Mucosa of rectum (tissue), 2 donors: ENCODE results near the gene SEMA3D.

Experiments
- H3K27ac ChIP-seq, 2 donors: one replicate each; pipeline ENCODE4 v1.7.0; 2013; ENCODE audit warnings: inconsistent platforms in 2 of 2, low read depth in 2 of 2, low read length in 2 of 2
- H3K27me3 ChIP-seq, 2 donors: one replicate each; pipeline ENCODE4 v1.7.0; 2013; ENCODE audit warnings: low read length in 2 of 2; ENCODE audit not compliant: control insufficient read depth in 2 of 2, insufficient read depth in 2 of 2
- H3K36me3 ChIP-seq, 2 donors: one replicate each; pipeline ENCODE4 v1.7.0; 2013; ENCODE audit warnings: low read length in 2 of 2; ENCODE audit not compliant: control insufficient read depth in 2 of 2, insufficient read depth in 2 of 2
- H3K4me1 ChIP-seq, 2 donors: one replicate each; pipeline ENCODE4 v1.7.0; 2013; ENCODE audit warnings: low read length in 2 of 2, mild to moderate bottlenecking in 1 of 2; ENCODE audit not compliant: control insufficient read depth in 2 of 2, insufficient read depth in 2 of 2
- H3K4me3 ChIP-seq, 2 donors: one replicate each; pipeline ENCODE4 v1.7.0; 2013; ENCODE audit warnings: low read length in 2 of 2
- H3K9ac ChIP-seq, 2 donors: one replicate each; pipeline ENCODE4 v1.7.0; 2013; ENCODE audit warnings: low read length in 2 of 2, low read depth in 1 of 2, mild to moderate bottlenecking in 1 of 2
- H3K9me3 ChIP-seq, 2 donors: one replicate each; pipeline ENCODE4 v1.7.0; 2013; ENCODE audit warnings: low read length in 2 of 2; ENCODE audit not compliant: control insufficient read depth in 2 of 2
- donor health status: healthy.
- donor health status: Normal muscosa, but diverticular disease.

SEMA3D gene

DNA sequence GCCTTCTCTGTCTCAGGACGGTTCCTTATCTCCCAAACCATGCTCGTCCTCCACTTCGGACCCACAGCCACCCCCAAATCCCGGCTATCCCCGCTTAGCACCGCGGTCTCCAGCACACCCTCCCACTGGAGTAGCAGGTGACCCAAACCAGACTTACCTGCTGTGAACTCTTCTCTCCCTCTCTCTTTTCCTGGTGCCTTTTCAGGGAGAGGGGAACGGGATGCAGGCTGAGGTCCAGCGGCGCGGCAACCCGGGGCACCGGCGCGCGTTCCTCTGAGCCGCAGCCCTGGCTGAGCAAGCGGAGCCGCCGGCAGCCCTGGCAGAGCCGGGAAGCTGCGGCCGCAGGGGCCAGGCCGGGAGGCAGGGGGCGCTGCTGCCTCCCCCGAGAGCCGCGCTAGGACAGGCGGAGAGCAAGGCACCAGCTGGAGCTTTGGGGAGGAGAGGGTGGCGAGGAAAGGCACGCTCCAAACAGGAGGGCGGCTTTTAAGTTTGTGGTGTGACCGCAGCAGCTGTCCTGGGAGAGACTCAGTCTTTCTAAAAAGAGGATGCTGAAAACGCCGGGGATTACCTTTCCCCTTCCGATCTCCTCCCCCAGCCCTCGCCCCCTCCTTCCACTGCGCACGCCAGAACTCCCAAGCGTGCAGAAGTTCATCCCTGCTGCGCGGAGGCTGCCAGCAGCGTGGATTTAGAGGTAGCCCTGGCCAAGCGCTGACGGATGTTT lies at the start of gene SEMA3D:
SEMA3D (minus strand) TSS at position 536 of the 721 bp plus-strand sequence. CDS start 65,165 bp downstream, outside the sequence.
- peaks cover 4 to 8% of the 10 kb centered on the region in 2 donors for H3K27me3 ChIP-seq
- no peaks in the 10 kb centered on the region for H3K9me3 ChIP-seq
- H3K9ac ChIP-seq, result peak within 1 kb of the TSS; percentile 42 to 49
- peak within 1 kb of the TSS; percentile 64 to 71 for H3K4me3 ChIP-seq
- no peaks in the 10 kb centered on the region for H3K36me3 ChIP-seq
- H3K27ac ChIP-seq, result peak within 1 kb of the TSS; percentile 35 to 41
- H3K4me1 ChIP-seq, result no peaks in the 10 kb centered on the region

DNA sequence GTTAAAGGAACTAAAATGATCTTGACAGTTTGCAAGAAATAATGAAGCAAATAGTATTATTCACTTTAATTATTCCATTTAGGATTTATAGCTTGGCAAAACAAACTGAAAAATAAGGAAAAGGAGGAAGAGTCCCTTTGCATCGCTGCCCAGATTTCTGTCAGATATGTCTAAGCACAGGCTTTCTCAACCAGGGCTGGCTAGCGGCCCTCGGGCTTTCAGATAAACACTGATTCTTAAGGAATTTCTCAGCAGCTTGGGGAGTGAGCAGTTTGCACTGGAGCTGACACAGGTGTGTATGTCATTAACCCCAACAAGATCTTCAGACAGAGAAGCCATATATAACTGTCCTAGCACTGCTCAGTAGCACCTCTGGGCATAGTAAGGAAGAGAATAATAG lies 47.9 kb upstream of the SEMA3D start:
- Histone ChIP-seq H3K4me3 (no peak overlapping the region), H3K4me1 (no peaks in the 10 kb centered on the region), H3K36me3 (no peaks in the 10 kb centered on the region), H3K27me3 (no peaks in the 10 kb centered on the region), H3K9me3 (no peaks in the 10 kb centered on the region), H3K27ac (no peak overlapping the region), H3K9ac (no peak overlapping the region)

DNA sequence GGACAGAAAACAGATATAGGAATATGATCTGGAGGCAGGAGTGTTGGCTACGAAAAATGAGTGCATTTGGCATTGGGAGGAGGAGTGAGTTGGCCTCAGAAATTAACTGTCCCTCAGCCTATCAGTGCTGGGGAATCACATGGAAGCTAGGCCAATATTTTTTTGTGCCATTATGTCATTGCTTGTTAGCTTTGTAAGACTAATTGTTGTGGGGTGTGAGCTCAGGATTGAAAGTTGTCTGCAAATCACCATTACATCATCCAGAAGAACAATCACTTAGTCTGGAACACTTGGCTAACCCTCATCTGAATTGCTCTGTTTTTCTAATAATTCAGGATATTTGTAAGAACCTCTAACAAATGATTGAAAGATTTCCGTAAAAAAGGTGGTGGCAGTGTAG lies 45.2 kb upstream of the SEMA3D start:
- Histone ChIP-seq H3K9me3 (no peaks in the 10 kb centered on the region), H3K9ac (no peak overlapping the region), H3K27ac (no peak overlapping the region), H3K4me3 (no peak overlapping the region), H3K36me3 (no peaks in the 10 kb centered on the region), H3K4me1 (no peaks in the 10 kb centered on the region), H3K27me3 (no peaks in the 10 kb centered on the region)

DNA sequence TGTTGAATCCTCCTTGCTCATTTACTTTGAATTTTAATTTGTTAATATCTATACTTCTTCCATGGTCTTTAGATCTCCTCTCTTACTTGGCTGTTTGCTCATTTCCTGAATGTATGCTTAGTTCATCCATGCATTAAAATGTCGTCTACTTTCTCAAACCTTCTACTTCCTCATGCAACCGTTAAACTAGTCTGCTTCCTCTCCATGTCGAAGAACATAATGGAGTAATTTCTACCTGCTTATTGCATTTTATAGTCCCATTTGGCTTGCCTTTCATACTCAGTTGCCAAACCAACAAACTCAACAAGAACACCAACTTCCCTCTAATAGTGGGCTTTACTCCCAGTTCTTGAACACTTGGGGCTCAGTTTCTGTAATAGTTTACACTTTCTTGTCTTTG lies 43.8 kb upstream of the SEMA3D start:
- H3K4me3 ChIP-seq, result no peak overlapping the region
- no peaks in the 10 kb centered on the region for H3K36me3 ChIP-seq
- no peak overlapping the region for H3K9ac ChIP-seq
- no peaks in the 10 kb centered on the region for H3K4me1 ChIP-seq
- H3K27me3 ChIP-seq, result no peaks in the 10 kb centered on the region
- no peak overlapping the region for H3K27ac ChIP-seq
- no peaks in the 10 kb centered on the region for H3K9me3 ChIP-seq

DNA sequence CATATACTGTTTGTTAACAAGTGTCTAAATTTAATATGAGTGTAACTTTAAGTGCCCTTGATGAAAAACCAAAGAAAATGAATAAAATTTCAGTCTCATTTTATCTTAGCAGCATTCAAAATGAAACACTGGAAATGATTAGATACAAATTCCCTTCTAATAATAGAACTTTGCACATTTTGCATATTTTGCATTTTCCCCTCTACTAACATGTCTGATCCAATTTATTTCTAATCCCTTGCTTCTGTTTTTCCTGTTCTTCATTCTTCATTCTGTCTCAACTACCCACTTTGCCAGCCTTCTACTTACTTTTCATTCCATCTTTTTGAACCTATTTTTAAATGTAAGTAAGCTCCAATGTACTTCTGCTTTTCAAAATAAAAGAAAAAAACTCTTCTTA lies 42.7 kb upstream of the SEMA3D start:
- no peaks in the 10 kb centered on the region for H3K27me3 ChIP-seq
- H3K9me3 ChIP-seq, result no peaks in the 10 kb centered on the region
- no peak overlapping the region for H3K4me3 ChIP-seq

DNA sequence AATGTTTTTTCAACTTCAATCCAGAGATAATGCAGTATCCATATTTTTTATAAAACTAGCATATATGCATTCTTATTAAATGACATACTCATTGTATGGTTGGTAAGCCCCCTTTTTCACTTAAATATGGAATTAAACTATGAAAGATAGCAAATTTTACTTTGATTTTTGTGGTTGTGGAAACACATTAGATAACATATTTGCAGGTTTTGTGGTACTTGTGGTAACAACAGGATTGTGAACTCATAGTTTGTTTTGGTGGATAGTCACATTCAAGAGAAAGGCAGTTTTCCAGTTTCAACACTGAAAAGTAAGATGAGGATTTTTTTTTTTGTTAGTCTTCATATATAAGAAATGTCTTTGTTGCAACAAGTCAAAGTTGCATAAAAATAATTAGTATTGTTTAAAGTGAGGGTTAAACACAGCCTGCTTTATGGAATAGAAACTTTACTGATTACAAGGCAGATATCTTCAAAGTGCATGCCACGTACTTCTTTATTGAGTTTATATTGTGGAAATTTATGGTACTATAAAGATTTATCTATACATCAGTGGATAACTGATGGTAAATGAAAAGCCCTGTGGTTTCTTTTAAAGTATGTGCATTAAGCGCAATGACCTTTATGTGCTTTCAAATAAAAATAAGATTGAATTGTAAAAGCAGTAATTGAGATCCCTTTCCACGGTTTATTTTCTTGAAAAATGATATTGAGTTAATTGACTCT lies 39.7 kb upstream of the SEMA3D start:
- no peaks in the 10 kb centered on the region for H3K36me3 ChIP-seq
- no peaks in the 10 kb centered on the region for H3K9me3 ChIP-seq
- no peaks in the 10 kb centered on the region for H3K4me1 ChIP-seq
- no peak overlapping the region for H3K4me3 ChIP-seq
- no peak overlapping the region for H3K27ac ChIP-seq
- H3K9ac ChIP-seq, result no peak overlapping the region
- no peaks in the 10 kb centered on the region for H3K27me3 ChIP-seq

More for the DNA sequence above, 42.7 kb upstream of the SEMA3D start:
- H3K9ac ChIP-seq, result no peak overlapping the region
- no peaks in the 10 kb centered on the region for H3K4me1 ChIP-seq
- no peak overlapping the region for H3K27ac ChIP-seq
- no peaks in the 10 kb centered on the region for H3K36me3 ChIP-seq

DNA sequence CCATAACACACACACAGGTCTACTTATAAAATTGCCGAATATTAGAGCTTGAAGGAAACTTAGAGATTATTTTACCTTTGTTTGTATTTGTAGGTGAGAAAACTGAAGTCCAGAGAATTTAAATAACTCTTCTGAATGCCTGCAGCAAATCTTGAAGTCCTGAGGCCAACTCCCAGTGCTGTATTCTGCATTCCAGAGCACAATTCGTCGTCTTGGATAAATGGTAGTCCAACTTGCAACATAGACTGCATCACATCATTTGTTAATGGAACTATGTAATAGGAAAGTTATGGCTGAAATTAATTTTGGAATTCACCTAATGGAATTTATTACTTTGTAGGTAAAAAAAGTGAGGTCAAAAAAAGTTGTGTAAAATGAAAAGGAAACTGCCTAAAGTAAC lies 37.3 kb upstream of the SEMA3D start:
- H3K4me1 ChIP-seq, result no peaks in the 10 kb centered on the region
- no peaks in the 10 kb centered on the region for H3K27me3 ChIP-seq
- no peaks in the 10 kb centered on the region for H3K9me3 ChIP-seq
- H3K27ac ChIP-seq, result no peak overlapping the region
- no peak overlapping the region for H3K9ac ChIP-seq
- no peak overlapping the region for H3K4me3 ChIP-seq
- no peaks in the 10 kb centered on the region for H3K36me3 ChIP-seq

DNA sequence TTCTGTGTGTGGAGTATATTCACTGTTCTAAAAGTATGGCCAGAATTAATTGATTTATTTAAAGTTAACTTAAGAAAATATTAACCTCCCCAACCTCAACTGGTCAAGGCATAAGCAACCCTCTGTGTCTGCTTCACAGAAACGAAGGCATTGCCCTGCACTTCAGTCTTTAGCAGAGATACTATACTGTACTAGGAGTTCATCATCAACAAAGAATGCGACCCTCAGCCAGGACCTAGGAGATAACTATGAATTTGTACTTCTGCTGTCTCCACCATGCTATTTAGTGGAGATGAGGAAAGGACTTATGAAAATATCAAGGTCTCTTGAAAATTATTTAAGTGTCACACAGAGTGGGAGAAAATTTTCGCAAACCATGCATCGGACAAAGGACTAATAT lies 35.7 kb upstream of the SEMA3D start:
- Histone ChIP-seq H3K27ac (no peak overlapping the region), H3K9ac (no peak overlapping the region), H3K27me3 (no peaks in the 10 kb centered on the region), H3K4me3 (no peak overlapping the region), H3K4me1 (no peaks in the 10 kb centered on the region), H3K36me3 (no peaks in the 10 kb centered on the region), H3K9me3 (no peaks in the 10 kb centered on the region)

DNA sequence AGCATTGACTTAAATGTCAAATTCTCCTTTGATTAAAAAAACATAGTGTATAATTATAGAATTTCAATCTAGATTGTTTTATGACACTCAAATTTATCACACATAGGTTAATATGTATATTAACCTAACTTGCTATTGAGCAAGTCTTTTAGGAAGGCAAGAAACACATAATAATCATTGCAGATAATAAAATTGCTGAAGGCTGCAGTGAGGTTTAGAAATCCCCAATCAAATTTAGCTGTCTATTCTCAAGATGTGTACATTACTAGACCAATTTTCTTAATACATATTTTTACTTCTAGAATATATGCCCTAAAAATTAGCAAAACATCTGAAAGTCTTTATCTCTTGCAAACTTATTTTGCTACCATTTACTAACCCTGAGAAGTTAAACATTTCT lies 34.9 kb upstream of the SEMA3D start:
- H3K4me3 ChIP-seq, result no peak overlapping the region
- no peaks in the 10 kb centered on the region for H3K27me3 ChIP-seq
- no peak overlapping the region for H3K27ac ChIP-seq
- no peaks in the 10 kb centered on the region for H3K36me3 ChIP-seq
- H3K4me1 ChIP-seq, result no peaks in the 10 kb centered on the region
- H3K9ac ChIP-seq, result no peak overlapping the region
- H3K9me3 ChIP-seq, result no peaks in the 10 kb centered on the region

DNA sequence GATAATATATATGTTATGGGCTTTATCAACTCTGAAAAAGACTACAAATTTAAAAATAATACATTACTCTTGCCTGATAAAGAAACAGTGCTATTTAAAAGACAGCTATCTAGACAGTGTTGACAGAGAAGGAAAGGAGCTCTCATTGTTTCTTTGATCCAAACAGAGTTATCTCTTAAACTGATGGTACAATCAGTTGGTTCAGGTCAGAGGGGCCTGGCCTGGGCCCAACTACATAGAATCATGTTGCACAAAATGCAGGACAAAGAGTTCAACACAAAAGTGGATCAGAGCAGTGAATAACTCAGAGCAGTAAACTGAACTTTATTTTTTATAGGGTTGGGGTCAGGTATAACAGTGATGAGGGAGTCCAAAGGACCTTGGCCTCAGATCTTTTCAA lies 33.8 kb upstream of the SEMA3D start:
- H3K4me1 ChIP-seq, result no peaks in the 10 kb centered on the region
- H3K9me3 ChIP-seq, result no peaks in the 10 kb centered on the region
- H3K36me3 ChIP-seq, result no peaks in the 10 kb centered on the region
- H3K4me3 ChIP-seq, result no peak overlapping the region
- no peak overlapping the region for H3K27ac ChIP-seq
- no peak overlapping the region for H3K9ac ChIP-seq
- no peaks in the 10 kb centered on the region for H3K27me3 ChIP-seq
